ENCODE data around the gene C5orf58.

Gene C5orf58

GRCh38 chr5:170223360-170223759, 9.4 kb upstream of the C5orf58 start:
- H3K4me2 ChIP-seq (ENCODE audit: low read depth, low read length), result no peak overlapping the region
- H3K36me3 ChIP-seq (replicated peaks; ENCODE audit: insufficient read depth, low read length), result no peaks in the 10 kb centered on the region
- H3K79me2 ChIP-seq (ENCODE audit: low read length), result no peaks in the 10 kb centered on the region
- H3K9me2 ChIP-seq (replicated peaks; ENCODE audit: insufficient read depth, low read length), result no peaks in the 10 kb centered on the region
- no peaks in the 10 kb centered on the region for H3K27me3 ChIP-seq (replicated peaks; ENCODE audit: insufficient read depth, low read length)
- TF ChIP-seq EZH2 (optimal IDR thresholded peaks at IDR 0.05; ENCODE audit: low read depth, low read length) (no peak), EZH2phosphoT487 (IDR thresholded peaks at IDR 0.05; ENCODE audit: low read length) (no peak), CTCF (IDR thresholded peaks at IDR 0.05; ENCODE audit: low read length) (no peak)
- DNase-seq, result no peak
- H3K4me1 ChIP-seq (ENCODE audit: low read length), result no peaks in the 10 kb centered on the region
- no peaks in the 10 kb centered on the region for H3F3A ChIP-seq (ENCODE audit: insufficient read depth, low read length)
- no peak overlapping the region for H2AFZ ChIP-seq (ENCODE audit: low read length)
- no peaks in the 10 kb centered on the region for H3K9me3 ChIP-seq (replicated peaks; ENCODE audit: insufficient read depth, low read length)
- no peak overlapping the region for H3K9ac ChIP-seq (ENCODE audit: low read length)
- H3K27ac ChIP-seq (ENCODE audit: low read length), result no peak overlapping the region
- no peaks in the 10 kb centered on the region for H4K20me1 ChIP-seq (ENCODE audit: insufficient read depth, low read length)
- no peak overlapping the region for H3K4me3 ChIP-seq (ENCODE audit: low read length)

- no peak overlapping the region for H3K4me3 ChIP-seq (ENCODE audit: low read length)
- no peak for DNase-seq
- H3K4me1 ChIP-seq (ENCODE audit: low read length), result no peaks in the 10 kb centered on the region
- no peak overlapping the region for H3K9ac ChIP-seq (ENCODE audit: low read length)
- H3F3A ChIP-seq (ENCODE audit: insufficient read depth, low read length), result no peaks in the 10 kb centered on the region
- H3K36me3 ChIP-seq (replicated peaks; ENCODE audit: insufficient read depth, low read length), result no peaks in the 10 kb centered on the region
- H3K9me3 ChIP-seq (replicated peaks; ENCODE audit: insufficient read depth, low read length), result no peaks in the 10 kb centered on the region
- H2AFZ ChIP-seq (ENCODE audit: low read length), result no peak overlapping the region
- no peak overlapping the region for H3K4me2 ChIP-seq (ENCODE audit: low read depth, low read length)
- no peak for TF ChIP-seq EZH2phosphoT487 (IDR thresholded peaks at IDR 0.05; ENCODE audit: low read length)
- TF ChIP-seq EZH2 (optimal IDR thresholded peaks at IDR 0.05; ENCODE audit: low read depth, low read length), result no peak
- TF ChIP-seq CTCF (IDR thresholded peaks at IDR 0.05; ENCODE audit: low read length), result no peak
- no peaks in the 10 kb centered on the region for H3K79me2 ChIP-seq (ENCODE audit: low read length)
- no peak overlapping the region for H3K27ac ChIP-seq (ENCODE audit: low read length)
- H3K27me3 ChIP-seq (replicated peaks; ENCODE audit: insufficient read depth, low read length), result no peaks in the 10 kb centered on the region
- no peaks in the 10 kb centered on the region for H4K20me1 ChIP-seq (ENCODE audit: insufficient read depth, low read length)
- no peaks in the 10 kb centered on the region for H3K9me2 ChIP-seq (replicated peaks; ENCODE audit: insufficient read depth, low read length)
These were observed 8.9 kb upstream of the C5orf58 start for GRCh38 chr5:170223906-170224305.

- Histone ChIP-seq H3K36me3 (replicated peaks; ENCODE audit: insufficient read depth, low read length) (no peaks in the 10 kb centered on the region), H3K27ac (ENCODE audit: low read length) (no peak overlapping the region), H3K4me2 (ENCODE audit: low read depth, low read length) (no peak overlapping the region), H3K79me2 (ENCODE audit: low read length) (no peaks in the 10 kb centered on the region), H3K4me1 (ENCODE audit: low read length) (no peaks in the 10 kb centered on the region), H2AFZ (ENCODE audit: low read length) (no peak overlapping the region), H3K9ac (ENCODE audit: low read length) (no peak overlapping the region), H3K27me3 (replicated peaks; ENCODE audit: insufficient read depth, low read length) (no peaks in the 10 kb centered on the region), H3K9me3 (replicated peaks; ENCODE audit: insufficient read depth, low read length) (no peaks in the 10 kb centered on the region), H3K9me2 (replicated peaks; ENCODE audit: insufficient read depth, low read length) (no peaks in the 10 kb centered on the region), H4K20me1 (ENCODE audit: insufficient read depth, low read length) (no peaks in the 10 kb centered on the region), H3F3A (ENCODE audit: insufficient read depth, low read length) (no peaks in the 10 kb centered on the region), H3K4me3 (ENCODE audit: low read length) (no peak overlapping the region)
- peak; percentile 82 for TF ChIP-seq CTCF (IDR thresholded peaks at IDR 0.05; ENCODE audit: low read length)
- no peak for TF ChIP-seq EZH2phosphoT487 (IDR thresholded peaks at IDR 0.05; ENCODE audit: low read length)
- no peak for TF ChIP-seq EZH2 (optimal IDR thresholded peaks at IDR 0.05; ENCODE audit: low read depth, low read length)
- peak; percentile 74 for DNase-seq
These were observed 7.3 kb upstream of the C5orf58 start for GRCh38 chr5:170225326-170226128.
